H1 (cell line): ENCODE results near the gene LPCAT1. TPM values are rescaled to one million over a fixed set of nuclear protein-coding genes. Genes with fewer than 3 reads are reported as not detected.

Source experiments
- ASH2L ChIP-seq: fragments of 200-600, 300-600 bp; sonication (generic); IDR thresholded peaks from one replicate; pipeline ENCODE4 v1.7.1; 2017; ENCODE audit warnings: low read length
- RFX5 ChIP-seq: IDR thresholded peaks from 2 replicates; pipeline ENCODE4 v1.6.1; 2011; ENCODE audit warnings: low read depth, low read length, improper control_type of control experiment, borderline replicate concordance
- RNF2 ChIP-seq: fragments of 200-900, 300-1000 bp; sonication (generic); IDR thresholded peaks from 2 replicates; pipeline ENCODE4 v1.7.1; 2016; ENCODE audit warnings: borderline replicate concordance, low read depth, mild to moderate bottlenecking, antibody characterized with exemption, low read length; ENCODE audit not compliant: poor library complexity, severe bottlenecking; ENCODE audit errors: missing control alignments
- TAF1 ChIP-seq: IDR thresholded peaks from 2 replicates; pipeline ENCODE4 v1.6.1; 2011; ENCODE audit warnings: mild to moderate bottlenecking, low read depth, low read length
- TCF12 ChIP-seq: IDR thresholded peaks from 2 replicates; pipeline ENCODE4 v1.6.1; 2011; ENCODE audit warnings: low read depth, mild to moderate bottlenecking, low read length
- polyA plus RNA-seq, 7 experiments: library from polyadenylated mRNA; depleted of rRNA in 3 of 7; stranded (reverse) in 5 of 7; unstranded in 2 of 7; fragments of >200 nt in 5 of 7; fragments of 200-250 nt in 2 of 7; gene quantifications; 1 replicate in 5 of 7; 2 replicates in 1 of 7; 4 replicates in 1 of 7; pipeline versions ENCODE4 v1.2.1 to v1.2.3, GENCODE V29; 2011 to 2013; ENCODE audit warnings: missing spikeins in 2 of 7, mixed read lengths in 2 of 7
- total RNA-seq: library from RNA; stranded (reverse); fragmentation: NEBNext Ultra II Directional; extraction: Animal tissue kit (Norgen Biotek cat#: 25700); gene quantifications from 2 replicates; pipeline ENCODE4 v1.2.1, GENCODE V29; 2021

The LPCAT1 gene
- total and polyA plus RNA-seq, 2 of the 8 experiments (the other 6 are each of a cell fraction or from before 2014, with no cell fraction given) = 107 to 260 TPM

GRCh38 chr5:1483064-1483463 lies 40.7 kb downstream of the LPCAT1 start (continued):
- TF ChIP-seq RFX5 = no peak
- no peak for TF ChIP-seq RNF2
- no peak for TF ChIP-seq ASH2L
- no peak for TF ChIP-seq TAF1
- no peak for TF ChIP-seq TCF12
